GM23338 (cell line): ENCODE data around the gene KIRREL3. TPM values are rescaled to one million over a fixed set of nuclear protein-coding genes. Genes with fewer than 3 reads are reported as not detected.

ENCODE experiments used
- ATAC-seq: fragments of 200-7000 bp; cut with Tn5 transposase; 3 replicates; pipeline ENCODE4 v1.9.1; 2020
- DNase-seq: peaks from one replicate; pipeline ENCODE4 v3.0.0-alpha.2; 2015; ENCODE audit warnings: low spot score
- H2AFZ ChIP-seq: fragments of 200-600 bp; sonication (generic); 2 replicates; pipeline ENCODE4 v1.8.0; 2016; ENCODE audit warnings: antibody characterized with exemption, mild to moderate bottlenecking, moderate library complexity
- H3F3A ChIP-seq: fragments of 200-600 bp; sonication (generic); replicated peaks from 2 replicates; pipeline ENCODE4 v1.8.0; 2017; ENCODE audit warnings: antibody characterized with exemption, mixed run types, low read depth
- H3K27ac ChIP-seq: fragments of 200-600 bp; sonication (generic); 2 replicates; pipeline ENCODE4 v1.6.1; 2016; ENCODE audit warnings: low read depth
- H3K27me3 ChIP-seq: fragments of 200-600 bp; sonication (generic); 2 replicates; pipeline ENCODE4 v1.8.0; 2016; ENCODE audit warnings: mild to moderate bottlenecking, mixed run types, moderate library complexity; ENCODE audit not compliant: insufficient read depth
- H3K36me3 ChIP-seq: fragments of 200-600 bp; sonication (generic); 2 replicates; pipeline ENCODE4 v1.8.0; 2016; ENCODE audit warnings: mild to moderate bottlenecking; ENCODE audit not compliant: insufficient read depth
- H3K4me1 ChIP-seq: fragments of 200-600 bp; sonication (generic); 2 replicates; pipeline ENCODE4 v1.8.0; 2016; ENCODE audit warnings: mild to moderate bottlenecking, moderate library complexity; ENCODE audit not compliant: insufficient read depth
- H3K4me2 ChIP-seq: fragments of 200-600 bp; sonication (generic); 2 replicates; pipeline ENCODE4 v1.7.1; 2017; ENCODE audit warnings: mixed run types
- H3K4me3 ChIP-seq: fragments of 200-600 bp; sonication (generic); 2 replicates; pipeline ENCODE4 v1.6.1; 2016; ENCODE audit warnings: mixed run types
- H3K79me2 ChIP-seq: fragments of 200-600 bp; sonication (generic); replicated peaks from 2 replicates; pipeline ENCODE4 v1.8.0; 2017; ENCODE audit warnings: mild to moderate bottlenecking; ENCODE audit not compliant: insufficient read depth
- H3K9me2 ChIP-seq: fragments of 200-600 bp; sonication (generic); 2 replicates; pipeline ENCODE4 v1.8.0; 2017; ENCODE audit not compliant: insufficient read depth
- H4K20me1 ChIP-seq: fragments of 200-600 bp; sonication (generic); replicated peaks from 2 replicates; pipeline ENCODE4 v1.8.0; 2017; ENCODE audit warnings: mild to moderate bottlenecking; ENCODE audit not compliant: insufficient read depth
- H3K27ac Mint-ChIP-seq: 2 replicates; pipeline ENCODE4 v1.8.0; 2020; ENCODE audit warnings: inconsistent platforms, mild to moderate bottlenecking, moderate library complexity, mixed read lengths
- H3K27me3 Mint-ChIP-seq: 3 replicates; pipeline ENCODE4 v1.8.0; 2022; ENCODE audit warnings: low read depth, mild to moderate bottlenecking, moderate library complexity, mixed read lengths, inconsistent platforms; ENCODE audit not compliant: insufficient read depth, poor library complexity
- H3K36me3 Mint-ChIP-seq: 3 replicates; pipeline ENCODE4 v1.8.0; 2021; ENCODE audit warnings: low read depth, mild to moderate bottlenecking, inconsistent platforms, moderate library complexity, mixed read lengths
- H3K4me1 Mint-ChIP-seq: 3 replicates; pipeline ENCODE4 v1.8.0; 2020; ENCODE audit warnings: mild to moderate bottlenecking, inconsistent platforms, mixed read lengths
- H3K4me3 Mint-ChIP-seq: 3 replicates; pipeline ENCODE4 v1.8.0; 2021; ENCODE audit warnings: moderate library complexity, mild to moderate bottlenecking, inconsistent platforms, mixed read lengths
- H3K9me3 Mint-ChIP-seq: 3 replicates; pipeline ENCODE4 v1.8.0; 2020; ENCODE audit warnings: moderate library complexity, mild to moderate bottlenecking, inconsistent platforms, mixed read lengths
- EZH2 ChIP-seq: fragments of 200-600 bp; sonication (generic); IDR thresholded peaks from one replicate; pipeline ENCODE4 v1.8.0; 2017; ENCODE audit warnings: antibody characterized with exemption, mild to moderate bottlenecking, low read depth; ENCODE audit not compliant: unreplicated experiment
- JUNB ChIP-seq: IDR thresholded peaks from one replicate; pipeline ENCODE4 v1.6.1; 2016; ENCODE audit warnings: antibody characterized with exemption; ENCODE audit not compliant: unreplicated experiment
- NANOG ChIP-seq: IDR thresholded peaks from 2 replicates; pipeline ENCODE4 v1.6.1; 2016; ENCODE audit warnings: antibody characterized with exemption, borderline replicate concordance
- POLR2AphosphoS5 ChIP-seq: IDR thresholded peaks from 2 replicates; pipeline ENCODE4 v1.6.1; 2016; ENCODE audit warnings: antibody characterized with exemption, low read depth
- REST ChIP-seq: IDR thresholded peaks from one replicate; pipeline ENCODE4 v1.6.1; 2018; ENCODE audit warnings: antibody characterized with exemption; ENCODE audit not compliant: unreplicated experiment
- ZNF114 ChIP-seq: fragments of 250-450 bp; sonication (Bioruptor Pico); IDR thresholded peaks from 2 replicates; pipeline ENCODE4 v1.5.0; 2020; ENCODE audit warnings: mild to moderate bottlenecking, moderate library complexity
- ZNF462 ChIP-seq: fragments of 250-450 bp; sonication (Bioruptor Pico); IDR thresholded peaks from 2 replicates; pipeline ENCODE4 v1.5.0; 2020; ENCODE audit warnings: mild to moderate bottlenecking, moderate library complexity
- polyA plus RNA-seq: library from polyadenylated mRNA; unstranded; fragments of >200 nt; fragmentation: Nextera tagmentation; extraction: Ambion mirVana; gene quantifications from 2 replicates; pipeline ENCODE4 v1.2.1, GENCODE V29; 2016
- total RNA-seq: library from RNA; depleted of rRNA; stranded (reverse); fragments of >200 nt; shearing (Covaris generic); gene quantifications from 2 replicates; pipeline ENCODE4 v1.2.3, GENCODE V29; 2014

The KIRREL3 gene
- total and polyA plus RNA-seq, 2 experiments from 2014 or later, result 0.13 to 1.5 TPM

DNA sequence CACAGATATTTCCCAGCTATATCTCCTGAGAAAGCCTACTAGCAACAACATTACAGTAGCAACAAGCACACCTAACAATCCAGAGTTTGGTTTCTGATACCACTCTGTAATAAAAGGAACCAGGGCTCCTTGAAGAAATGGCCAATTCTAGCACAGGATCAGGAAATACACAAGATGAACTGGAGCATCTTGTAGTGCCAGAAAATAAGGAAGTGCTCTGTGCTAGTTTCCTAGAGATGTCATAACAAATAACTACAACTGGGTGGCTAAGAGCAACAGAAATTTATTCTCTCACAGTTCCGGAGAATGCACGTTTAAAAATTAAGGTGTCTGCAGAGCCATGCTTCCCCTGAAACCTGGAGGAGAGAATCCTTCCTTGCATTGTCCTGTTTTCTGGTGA, 217.8 kb downstream of the KIRREL3 start (continued):
- TF ChIP-seq ZNF462 (CRISPR knock-in tag) (no peak), NANOG (no peak), REST (no peak), POLR2AphosphoS5 (no peak), EZH2 (no peak)

DNA sequence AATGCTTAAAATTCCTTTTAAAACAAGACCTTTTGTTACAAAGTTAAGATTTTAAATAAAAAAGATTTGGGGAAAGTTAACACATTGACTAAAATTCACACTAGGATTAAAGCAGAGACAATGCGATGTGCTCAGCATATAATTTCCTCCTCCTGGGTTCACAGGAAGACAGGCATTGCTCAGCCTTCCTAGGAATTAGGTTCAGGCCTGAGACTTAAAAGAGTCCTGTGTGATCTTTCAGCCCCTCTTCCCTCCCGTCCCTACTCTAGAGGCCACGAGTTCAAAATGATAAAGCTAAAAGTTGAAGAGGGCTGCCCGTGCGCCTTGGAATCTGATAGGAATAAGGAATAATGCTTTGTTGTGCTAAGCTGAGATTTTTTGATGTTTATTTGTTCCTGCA, 218.6 kb downstream of the KIRREL3 start:
- Mint-ChIP-seq H3K4me3 (no peak overlapping the region), H3K4me1 (peaks cover 20% of the 10 kb centered on the region), H3K27ac (0 out of 2 replicates have a peak overlapping the region, but pooled peaks have one; percentile 34), H3K27me3 (no peaks in the 10 kb centered on the region), H3K36me3 (no peaks in the 10 kb centered on the region), H3K9me3 (no peaks in the 10 kb centered on the region)
- no peak overlapping the region for H3K4me3 ChIP-seq
- H3K27ac ChIP-seq, result no peak overlapping the region
- no peak overlapping the region for H3K4me2 ChIP-seq
- H3F3A ChIP-seq, result no peaks in the 10 kb centered on the region
- no peaks in the 10 kb centered on the region for H3K9me2 ChIP-seq
- ATAC-seq (peak; percentile 39; the same call in 2 of the 3 replicates), DNase-seq (peak; percentile 19)
- H3K4me1 ChIP-seq, result peaks cover 13% of the 10 kb centered on the region
- H3K27me3 ChIP-seq, result no peaks in the 10 kb centered on the region
- no peaks in the 10 kb centered on the region for H4K20me1 ChIP-seq
- H3K79me2 ChIP-seq, result no peaks in the 10 kb centered on the region
- H3K36me3 ChIP-seq, result no peaks in the 10 kb centered on the region
- peak overlapping the region; percentile 14; the same call in 1 of the 2 replicates for H2AFZ ChIP-seq
- TF ChIP-seq ZNF114 (CRISPR knock-in tag), result no peak
- no peak for TF ChIP-seq JUNB
- TF ChIP-seq ZNF462 (CRISPR knock-in tag), result no peak
